OCI-LY1 (cell line): ENCODE results near the gene PRKCE.

Experiments
- H2AFZ ChIP-seq: fragments of 200-600 bp; sonication (generic), shearing (Covaris generic); 2 replicates; pipeline ENCODE4 v1.6.0; 2014; ENCODE audit warnings: antibody characterized with exemption, mild to moderate bottlenecking, low read length
- H3F3A ChIP-seq: fragments of 200-600 bp; sonication (generic), shearing (Covaris generic); 2 replicates; pipeline ENCODE4 v1.6.0; 2014; ENCODE audit warnings: mild to moderate bottlenecking, antibody characterized with exemption, low read length, moderate library complexity; ENCODE audit not compliant: insufficient read depth
- H3K27ac ChIP-seq: fragments of 200-600 bp; sonication (generic); 2 replicates; pipeline ENCODE4 v1.5.1; 2014; ENCODE audit warnings: low read length, mixed run types, mild to moderate bottlenecking, low read depth; ENCODE audit not compliant: poor library complexity, severe bottlenecking
- H3K27me3 ChIP-seq: fragments of 200-600 bp; sonication (generic); 2 replicates; pipeline ENCODE4 v1.6.0; 2014; ENCODE audit warnings: antibody characterized with exemption, mild to moderate bottlenecking, low read length, moderate library complexity; ENCODE audit not compliant: insufficient read depth
- H3K36me3 ChIP-seq: fragments of 200-600 bp; sonication (generic); 2 replicates; pipeline ENCODE4 v1.6.1; 2014; ENCODE audit warnings: mild to moderate bottlenecking, antibody characterized with exemption, low read length, moderate library complexity, mixed read lengths; ENCODE audit not compliant: insufficient read depth
- H3K4me1 ChIP-seq: fragments of 200-600 bp; sonication (generic); 2 replicates; pipeline ENCODE4 v1.5.1; 2014; ENCODE audit warnings: mild to moderate bottlenecking, low read length, moderate library complexity; ENCODE audit not compliant: insufficient read depth, severe bottlenecking
- H3K4me2 ChIP-seq: fragments of 200-600 bp; sonication (generic), shearing (Covaris generic); 2 replicates; pipeline ENCODE4 v1.6.1; 2014; ENCODE audit warnings: low read length
- H3K4me3 ChIP-seq: fragments of 200-600 bp; sonication (generic); 2 replicates; pipeline ENCODE4 v1.5.1; 2014; ENCODE audit warnings: low read length, low read depth, mild to moderate bottlenecking, mixed read lengths; ENCODE audit not compliant: poor library complexity, severe bottlenecking
- H3K79me2 ChIP-seq: fragments of 200-600 bp; shearing (Covaris generic); 2 replicates; pipeline ENCODE4 v1.6.1; 2016; ENCODE audit warnings: mixed run types, low read length, mixed read lengths; ENCODE audit not compliant: insufficient read depth
- H3K9ac ChIP-seq: fragments of 200-600 bp; sonication (generic), shearing (Covaris generic); 2 replicates; pipeline ENCODE4 v1.6.1; 2014; ENCODE audit warnings: mild to moderate bottlenecking, low read length, mixed read lengths
- H3K9me2 ChIP-seq: fragments of 200-600 bp; sonication (generic), shearing (Covaris generic); 2 replicates; pipeline ENCODE4 v1.6.1; 2014; ENCODE audit warnings: low read depth, mild to moderate bottlenecking, low read length, mixed read lengths
- H3K9me3 ChIP-seq: fragments of 200-600 bp; shearing (Covaris generic); 2 replicates; pipeline ENCODE4 v1.6.1; 2014; ENCODE audit warnings: low read length, mixed read lengths
- H4K20me1 ChIP-seq: fragments of 200-600 bp; sonication (generic), shearing (Covaris generic); 2 replicates; pipeline ENCODE4 v1.6.0; 2016; ENCODE audit warnings: mild to moderate bottlenecking, low read length; ENCODE audit not compliant: insufficient read depth
- CTCF ChIP-seq: fragments of 200-600 bp; sonication (generic), shearing (Covaris generic); IDR thresholded peaks from 2 replicates; pipeline ENCODE4 v1.5.1; 2017; ENCODE audit warnings: mild to moderate bottlenecking, antibody characterized with exemption, low read length, moderate library complexity, mixed read lengths
- EZH2 ChIP-seq: fragments of 200-600 bp; sonication (generic), shearing (Covaris generic); IDR thresholded peaks from 2 replicates; pipeline ENCODE4 v1.8.0; 2017; ENCODE audit warnings: borderline replicate concordance, mixed run types, mild to moderate bottlenecking, antibody characterized with exemption, low read length, moderate library complexity, mixed read lengths

Gene PRKCE

GRCh38 chr2:45851576-45852304, 200.3 kb downstream of the PRKCE start:
- H3K9me3 ChIP-seq: no peaks in the 10 kb centered on the region
- H2AFZ ChIP-seq: no peak overlapping the region
- H3K79me2 ChIP-seq: no peaks in the 10 kb centered on the region
- no peaks in the 10 kb centered on the region for H3F3A ChIP-seq
- no peak overlapping the region for H3K27ac ChIP-seq
- H3K9me2 ChIP-seq: no peaks in the 10 kb centered on the region
- H4K20me1 ChIP-seq: no peaks in the 10 kb centered on the region
- H3K4me3 ChIP-seq: no peak overlapping the region
- no peaks in the 10 kb centered on the region for H3K27me3 ChIP-seq
- H3K9ac ChIP-seq: no peak overlapping the region
- no peak overlapping the region for H3K4me2 ChIP-seq
- TF ChIP-seq CTCF: no peak
- no peak for TF ChIP-seq EZH2
- H3K36me3 ChIP-seq: peaks cover 5% of the 10 kb centered on the region; the same call in 1 of the 2 replicates
- H3K4me1 ChIP-seq: peaks cover 5% of the 10 kb centered on the region

GRCh38 chr2:45852450-45853150, 201.1 kb downstream of the PRKCE start:
- Histone ChIP-seq H3K9ac (no peak overlapping the region), H3K4me1 (peaks cover 11% of the 10 kb centered on the region), H3K9me3 (no peaks in the 10 kb centered on the region), H3K36me3 (no peaks in the 10 kb centered on the region), H3K9me2 (no peaks in the 10 kb centered on the region), H3K4me2 (no peak overlapping the region), H4K20me1 (no peaks in the 10 kb centered on the region), H2AFZ (no peak overlapping the region), H3K4me3 (no peak overlapping the region), H3F3A (no peaks in the 10 kb centered on the region), H3K27ac (no peak overlapping the region), H3K27me3 (no peaks in the 10 kb centered on the region), H3K79me2 (no peaks in the 10 kb centered on the region)
- TF ChIP-seq CTCF: no peak
- TF ChIP-seq EZH2: no peak

DNA sequence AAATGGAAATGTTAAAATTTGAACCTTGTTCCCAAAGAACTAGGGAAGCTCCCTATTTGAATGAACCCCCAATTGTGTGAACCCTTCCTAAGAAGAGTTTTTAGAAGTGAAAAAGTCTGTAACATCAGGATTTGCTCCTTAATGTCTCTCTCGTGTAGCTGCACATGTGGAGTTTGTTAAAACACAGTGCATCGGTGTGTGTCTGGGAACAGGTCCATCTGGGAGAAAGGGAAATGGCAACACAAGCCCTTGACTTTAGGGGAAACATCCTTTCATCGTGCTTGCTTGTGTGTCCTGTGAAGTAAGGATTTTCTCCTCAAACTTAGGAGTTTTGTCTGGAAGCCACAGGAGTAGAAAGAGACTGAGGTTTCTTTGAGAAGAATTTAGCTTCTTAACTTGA, 203.9 kb downstream of the PRKCE start:
- Histone ChIP-seq H4K20me1 (no peaks in the 10 kb centered on the region), H3K27ac (no peak overlapping the region), H2AFZ (no peak overlapping the region), H3K4me3 (no peak overlapping the region), H3F3A (no peaks in the 10 kb centered on the region), H3K4me2 (no peak overlapping the region), H3K36me3 (no peaks in the 10 kb centered on the region), H3K9me3 (no peaks in the 10 kb centered on the region), H3K79me2 (no peaks in the 10 kb centered on the region), H3K9ac (no peak overlapping the region), H3K27me3 (no peaks in the 10 kb centered on the region), H3K4me1 (peaks cover 29% of the 10 kb centered on the region), H3K9me2 (no peaks in the 10 kb centered on the region)
- TF ChIP-seq EZH2 (no peak), CTCF (no peak)
